ENCODE results near the gene CCDC57.
A peak's percentile ranks its signal among the peaks of the same experiment; 100 is the strongest.

Gene CCDC57

DNA sequence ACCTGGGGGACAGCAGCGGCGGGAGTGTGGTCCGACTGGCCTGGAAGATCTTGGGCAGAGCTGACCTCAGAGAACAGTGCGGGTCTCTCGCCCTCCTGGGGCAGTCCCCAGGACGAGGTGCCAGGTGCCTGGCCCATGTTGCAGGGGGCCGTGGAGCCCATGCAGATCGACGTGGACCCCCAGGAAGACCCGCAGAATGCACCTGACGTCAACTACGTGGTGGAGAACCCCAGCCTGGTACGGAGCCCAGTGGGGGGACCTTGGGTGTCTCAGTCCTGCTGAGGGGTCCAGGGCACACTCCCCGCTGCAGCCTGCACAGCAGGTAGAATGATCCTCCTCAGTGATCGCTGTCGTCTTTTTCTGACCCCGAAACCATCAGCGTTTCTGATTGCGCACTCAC, 159.5 kb downstream of the CCDC57 start:
- no peak for DNase-seq (ENCODE audit: low read depth in 3 of 3, low spot score in 1 of 3)

DNA sequence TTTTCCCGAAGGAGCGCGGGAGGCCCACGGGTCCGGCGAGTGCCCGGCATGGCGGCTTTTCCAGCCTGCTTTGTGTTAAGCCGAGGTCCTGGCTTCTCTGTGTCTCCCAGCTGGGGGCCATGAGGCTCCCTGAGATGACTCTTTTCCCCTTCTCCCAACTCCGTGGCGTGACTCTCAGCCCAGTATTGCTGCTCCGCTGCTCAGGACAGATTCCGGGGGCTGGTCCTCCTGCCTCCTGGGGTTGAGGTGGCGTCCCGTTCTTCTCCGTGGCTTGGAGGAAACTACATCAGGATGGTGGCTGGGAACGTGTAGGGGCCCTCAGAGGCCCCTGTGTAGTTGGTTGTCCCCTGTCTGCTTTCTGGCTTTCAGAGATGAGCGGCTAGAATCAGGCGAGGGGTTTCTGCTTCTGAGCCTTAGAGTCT, 160.0 kb downstream of the CCDC57 start:
- no peak for DNase-seq (ENCODE audit: low read depth in 3 of 3, low spot score in 1 of 3)

DNA sequence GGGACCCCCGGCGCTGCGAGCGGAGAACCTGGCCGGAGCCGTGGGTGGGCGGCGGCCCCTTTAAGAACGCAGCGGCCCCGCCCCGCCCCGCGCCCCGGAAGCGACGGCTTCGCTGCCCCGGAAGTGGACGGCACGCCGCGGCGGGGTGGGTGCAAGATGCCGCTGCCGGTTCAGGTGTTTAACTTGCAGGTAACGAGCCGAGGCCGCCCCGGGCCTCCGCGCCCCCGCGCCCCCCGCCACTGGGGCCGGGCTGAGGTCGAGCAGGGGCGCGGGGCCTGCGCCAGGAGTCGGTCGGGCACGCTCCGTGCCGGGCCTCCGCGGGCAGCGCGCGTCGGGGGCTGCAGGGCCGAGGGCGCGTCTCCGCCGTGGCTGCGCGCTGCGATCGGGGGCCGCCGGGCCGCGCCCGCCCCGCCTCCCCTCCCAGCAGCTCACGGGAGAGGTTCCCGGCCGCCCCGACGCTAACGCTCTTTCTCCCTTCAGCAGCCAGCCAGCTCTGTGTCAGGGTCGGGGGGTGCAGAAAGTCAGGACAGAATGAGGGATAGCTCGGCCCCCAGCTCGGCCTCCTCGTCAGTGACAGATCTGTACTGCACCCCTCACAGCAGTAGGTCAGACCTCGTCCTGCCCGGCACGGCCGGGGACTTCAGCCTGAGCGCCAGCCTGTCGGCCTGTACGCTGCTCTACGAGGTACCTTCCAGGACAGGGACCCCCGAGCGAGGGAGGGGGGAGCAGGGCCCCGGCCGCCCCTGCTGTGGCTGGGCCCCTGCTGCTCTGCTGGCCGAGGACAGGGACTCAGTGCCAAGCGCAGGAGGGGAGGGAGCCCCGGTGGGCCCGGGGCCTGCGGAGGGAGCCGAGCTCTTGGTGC, 160.6 kb downstream of the CCDC57 start, which contains the start of the genes GPS1 and RFNG:
Gene GPS1, plus strand, starts transcription at position 123 of the 862 bp plus-strand sequence. Its CDS starts 34 bp downstream, at position 157.
Gene RFNG, minus strand, starts transcription at position 36 of the 862 bp plus-strand sequence. CDS start 45 bp downstream, outside the sequence.
- peak; percentile 47 to 84 (median 50) for DNase-seq (ENCODE audit: low read depth in 3 of 3, low spot score in 1 of 3)
